H1 (cell line): ENCODE data around the gene SAT2. TPM values are rescaled to one million over a fixed set of nuclear protein-coding genes. Genes with fewer than 3 reads are reported as not detected.

Source experiments
- CTCF ChIA-PET: fragments of 300-600 bp; sonication (Branson Sonifier 250); formaldehyde crosslinking; loops from one replicate; lab custom pipeline; 2021; ENCODE audit not compliant: partially characterized antibody; lab: Charles Lee
- POLR2A ChIA-PET: fragments of 300-600 bp; sonication (Branson Sonifier 250); formaldehyde crosslinking; loops from one replicate; lab custom pipeline; 2021; ENCODE audit warnings: inconsistent platforms; ENCODE audit not compliant: partially characterized antibody; lab: Charles Lee
- DNase-seq, 2 experiments: peaks; one replicate each; pipeline versions ENCODE4 v3.0.0 to v3.0.0-alpha.2; 2010 to 2022; ENCODE audit warnings: low spot score in 2 of 2, low read depth in 1 of 2, mixed read lengths in 1 of 2
- FAIRE-seq: peaks from 2 replicates; lab custom pipeline; 2011; peaks lifted over from hg19 to GRCh38; lab: Jason Lieb, UNC
- H2AFZ ChIP-seq: 2 replicates; pipeline ENCODE4 v1.8.1; 2012; ENCODE audit warnings: low read length, inconsistent platforms
- H2AK5ac ChIP-seq: 2 replicates; pipeline ENCODE4 v1.6.1; 2013; ENCODE audit warnings: low read depth, low read length
- H2BK120ac ChIP-seq: replicated peaks from 2 replicates; pipeline ENCODE3; 2013; ENCODE audit warnings: low read depth, low read length, inconsistent platforms
- H2BK12ac ChIP-seq: 2 replicates; pipeline ENCODE4 v1.6.1; 2013; ENCODE audit warnings: low read depth, low read length
- H2BK15ac ChIP-seq: 2 replicates; pipeline ENCODE4 v1.6.1; 2013; ENCODE audit warnings: low read length
- H2BK20ac ChIP-seq: 2 replicates; pipeline ENCODE4 v1.6.1; 2013; ENCODE audit warnings: low read length
- H2BK5ac ChIP-seq: 2 replicates; pipeline ENCODE4 v1.6.1; 2013; ENCODE audit warnings: low read depth, low read length
- H3K14ac ChIP-seq: 2 replicates; pipeline ENCODE4 v1.6.1; 2013; ENCODE audit warnings: inconsistent platforms; ENCODE audit not compliant: insufficient read length
- H3K18ac ChIP-seq: 2 replicates; pipeline ENCODE4 v1.6.1; 2013; ENCODE audit warnings: low read length; ENCODE audit errors: extremely low read depth
- H3K23ac ChIP-seq: 2 replicates; pipeline ENCODE4 v1.6.1; 2013; ENCODE audit warnings: inconsistent platforms; ENCODE audit not compliant: insufficient read length
- H3K23me2 ChIP-seq: 2 replicates; pipeline ENCODE4 v1.6.1; 2013; ENCODE audit warnings: low read depth, low read length
- H3K27ac ChIP-seq: 2 replicates; pipeline ENCODE4 v1.6.1; 2011; ENCODE audit warnings: low read depth, low read length, inconsistent platforms
- H3K27me3 ChIP-seq, 4 experiments: replicated peaks in 1 of 4; 1 replicate in 1 of 4; 2 replicates in 3 of 4; pipeline versions ENCODE4 v1.6.1 to v1.8.1; 2011 to 2013; ENCODE audit warnings: low read length in 3 of 4, mild to moderate bottlenecking in 3 of 4, inconsistent platforms in 2 of 4, mixed read lengths in 2 of 4, moderate library complexity in 1 of 4; ENCODE audit not compliant: control insufficient read depth in 3 of 4, insufficient read depth in 3 of 4; ENCODE audit errors: extremely low read depth in 1 of 4
- H3K36me3 ChIP-seq, 4 experiments: 2 replicates each; pipeline versions ENCODE4 v1.6.1 to v1.8.1; 2011 to 2013; ENCODE audit warnings: mild to moderate bottlenecking in 4 of 4, low read length in 3 of 4, moderate library complexity in 2 of 4, control low read depth in 1 of 4, inconsistent platforms in 1 of 4; ENCODE audit not compliant: insufficient read depth in 4 of 4, control insufficient read depth in 2 of 4
- H3K4ac ChIP-seq: replicated peaks from 2 replicates; pipeline ENCODE3; 2013; ENCODE audit warnings: low read length, low read depth, mixed read lengths, inconsistent platforms; ENCODE audit not compliant: insufficient read length
- H3K4me1 ChIP-seq, 4 experiments: replicated peaks in 1 of 4; 1 replicate in 1 of 4; 2 replicates in 3 of 4; pipeline versions ENCODE4 v1.6.1 to v1.8.1; 2011 to 2013; ENCODE audit warnings: low read length in 3 of 4, inconsistent platforms in 2 of 4, mixed read lengths in 1 of 4; ENCODE audit not compliant: insufficient read depth in 4 of 4, control insufficient read depth in 3 of 4
- H3K4me2 ChIP-seq, 2 experiments: 2 replicates each; pipeline versions ENCODE4 v1.6.1 to v1.8.1; 2011 to 2013; ENCODE audit warnings: low read depth in 2 of 2, low read length in 2 of 2, control low read depth in 1 of 2, inconsistent platforms in 1 of 2, mild to moderate bottlenecking in 1 of 2; ENCODE audit not compliant: insufficient read depth in 1 of 2
- H3K4me3 ChIP-seq, 4 experiments: fragments of 200-600, 300-600 bp in 1 of 4; sonication (generic), shearing (Covaris generic), sonication (Bioruptor Twin) in 1 of 4; 2 replicates each; pipeline versions ENCODE4 v1.5.1 to v1.8.1; 2011 to 2016; ENCODE audit warnings: low read length in 4 of 4, low read depth in 3 of 4, control low read depth in 2 of 4, inconsistent platforms in 2 of 4, mild to moderate bottlenecking in 2 of 4, mixed read lengths in 1 of 4, moderate library complexity in 1 of 4; ENCODE audit not compliant: insufficient read depth in 2 of 4; ENCODE audit errors: extremely low read depth in 1 of 4
- H3K56ac ChIP-seq: replicated peaks from 2 replicates; pipeline ENCODE3; 2013; ENCODE audit warnings: low read depth, mild to moderate bottlenecking, mixed read lengths, low read length, inconsistent platforms; ENCODE audit not compliant: insufficient read length
- H3K79me1 ChIP-seq: 2 replicates; pipeline ENCODE4 v1.6.1; 2013; ENCODE audit warnings: low read depth, low read length, control low read depth
- H3K79me2 ChIP-seq, 2 experiments: 2 replicates each; pipeline versions ENCODE4 v1.6.1 to v1.8.1; 2012 to 2013; ENCODE audit warnings: low read length in 2 of 2, mild to moderate bottlenecking in 2 of 2, inconsistent platforms in 1 of 2; ENCODE audit not compliant: insufficient read depth in 2 of 2, control insufficient read depth in 1 of 2
- H3K9ac ChIP-seq, 4 experiments: replicated peaks in 1 of 4; 1 replicate in 1 of 4; 2 replicates in 3 of 4; pipeline versions ENCODE4 v1.6.1 to v1.8.1; 2011 to 2013; ENCODE audit warnings: low read depth in 3 of 4, low read length in 3 of 4, control low read depth in 2 of 4, mild to moderate bottlenecking in 2 of 4, moderate library complexity in 2 of 4, inconsistent platforms in 1 of 4; ENCODE audit errors: extremely low read depth in 1 of 4
- H3K9me3 ChIP-seq, 2 experiments: 2 replicates each; pipeline versions ENCODE4 v1.6.1 to v1.8.1; 2012 to 2013; ENCODE audit warnings: mild to moderate bottlenecking in 2 of 2, moderate library complexity in 2 of 2, control low read depth in 1 of 2, inconsistent platforms in 1 of 2, low read depth in 1 of 2, low read length in 1 of 2, mixed read lengths in 1 of 2; ENCODE audit not compliant: insufficient read depth in 2 of 2
- H4K20me1 ChIP-seq, 2 experiments: replicated peaks in 1 of 2; 2 replicates each; pipeline versions ENCODE3 to v1.8.1; 2011 to 2013; ENCODE audit warnings: inconsistent platforms in 2 of 2, low read length in 2 of 2, mild to moderate bottlenecking in 1 of 2; ENCODE audit not compliant: insufficient read depth in 2 of 2, control insufficient read depth in 1 of 2
- H4K5ac ChIP-seq: 2 replicates; pipeline ENCODE4 v1.6.1; 2013; ENCODE audit warnings: low read length, low read depth, mixed read lengths, inconsistent platforms; ENCODE audit not compliant: insufficient read length
- H4K8ac ChIP-seq: 2 replicates; pipeline ENCODE4 v1.8.0; 2013; ENCODE audit warnings: mild to moderate bottlenecking, moderate library complexity, low read length, inconsistent platforms; ENCODE audit not compliant: insufficient read depth; ENCODE audit errors: extremely low read depth
- H4K91ac ChIP-seq: replicated peaks from 2 replicates; pipeline ENCODE3; 2013; ENCODE audit warnings: low read length, mixed read lengths, inconsistent platforms; ENCODE audit not compliant: insufficient read length
- CHD1 ChIP-seq: IDR thresholded peaks from 2 replicates; pipeline ENCODE4 v1.6.1; 2012; ENCODE audit warnings: low read depth, low read length, improper control_type of control experiment
- GABPA ChIP-seq: IDR thresholded peaks from 2 replicates; pipeline ENCODE4 v1.6.1; 2011; ENCODE audit warnings: mild to moderate bottlenecking, low read length, moderate library complexity, borderline replicate concordance; ENCODE audit not compliant: insufficient read depth
- GTF2F1 ChIP-seq: IDR thresholded peaks from 2 replicates; pipeline ENCODE4 v1.6.1; 2012; ENCODE audit warnings: low read depth, low read length, improper control_type of control experiment, borderline replicate concordance
- HDAC6 ChIP-seq: IDR thresholded peaks from one replicate; pipeline ENCODE4 v1.7.1; 2012; ENCODE audit warnings: low read depth, mild to moderate bottlenecking, inconsistent platforms, low read length, moderate library complexity
- KDM5A ChIP-seq: fragments of 200-600 bp; IDR thresholded peaks from 2 replicates; pipeline ENCODE4 v1.7.1; 2012; ENCODE audit warnings: mild to moderate bottlenecking, low read length, inconsistent platforms, mixed read lengths
- MAFK ChIP-seq: IDR thresholded peaks from 2 replicates; pipeline ENCODE4 v1.6.1; 2012; ENCODE audit warnings: low read depth, mild to moderate bottlenecking, improper control_type of control experiment, low read length
- PHF8 ChIP-seq: fragments of 200-600 bp; sonication (generic); conservative IDR thresholded peaks from 2 replicates; pipeline ENCODE4 v1.7.1; 2012; ENCODE audit warnings: low read depth, mild to moderate bottlenecking, inconsistent platforms, low read length, moderate library complexity
- RFX5 ChIP-seq: IDR thresholded peaks from 2 replicates; pipeline ENCODE4 v1.6.1; 2011; ENCODE audit warnings: low read depth, low read length, improper control_type of control experiment, borderline replicate concordance
- SAP30 ChIP-seq: fragments of 300-600 bp; sonication (generic); IDR thresholded peaks from 2 replicates; pipeline ENCODE4 v1.7.1; 2012; ENCODE audit warnings: low read length, moderate library complexity, mild to moderate bottlenecking, inconsistent platforms; ENCODE audit not compliant: insufficient read depth, insufficient replicate concordance
- SP4 ChIP-seq: IDR thresholded peaks from 2 replicates; pipeline ENCODE4 v1.6.1; 2012; ENCODE audit warnings: low read length, inconsistent platforms
- WGBS, 2 experiments: shearing (Covaris generic) in 1 of 2; methylation state at CpG; one replicate each; pipeline versions ENCODE4 v1.1.6 to v1.1.7; 2013 to 2015; ENCODE audit warnings: low lambda C conversion rate in 2 of 2, mixed read lengths in 2 of 2, inconsistent platforms in 1 of 2, low coverage in 1 of 2, missing lambda C conversion rate in 1 of 2; ENCODE audit not compliant: insufficient replicate concordance in 2 of 2, insufficient coverage in 1 of 2, insufficient read length in 1 of 2; ENCODE audit errors: extremely low coverage in 1 of 2, missing lambda C conversion rate in 1 of 2; 5-methylcytosine and 5-hydroxymethylcytosine counted together
- polyA plus RNA-seq, 7 experiments: library from polyadenylated mRNA; depleted of rRNA in 3 of 7; stranded (reverse) in 5 of 7; unstranded in 2 of 7; fragments of >200 nt in 5 of 7; fragments of 200-250 nt in 2 of 7; gene quantifications; 1 replicate in 5 of 7; 2 replicates in 1 of 7; 4 replicates in 1 of 7; pipeline versions ENCODE4 v1.2.1 to v1.2.3, GENCODE V29; 2011 to 2013; ENCODE audit warnings: missing spikeins in 2 of 7, mixed read lengths in 2 of 7
- total RNA-seq: library from RNA; stranded (reverse); fragmentation: NEBNext Ultra II Directional; extraction: Animal tissue kit (Norgen Biotek cat#: 25700); gene quantifications from 2 replicates; pipeline ENCODE4 v1.2.1, GENCODE V29; 2021
- TF ChIP-seq, protein P1 (sequence below): IDR thresholded peaks from 2 replicates; pipeline ENCODE4 v1.6.1; 2012; ENCODE audit warnings: inconsistent platforms
- TF ChIP-seq, protein P2 (sequence below): IDR thresholded peaks from 2 replicates; pipeline ENCODE4 v1.6.1; 2011; ENCODE audit warnings: low read depth, mild to moderate bottlenecking, low read length; ENCODE audit not compliant: insufficient read depth

SAT2 gene
- total and polyA plus RNA-seq, 2 of the 8 experiments (the other 6 are each of a cell fraction or from before 2014, with no cell fraction given): 36.4 to 72.3 TPM

DNA sequence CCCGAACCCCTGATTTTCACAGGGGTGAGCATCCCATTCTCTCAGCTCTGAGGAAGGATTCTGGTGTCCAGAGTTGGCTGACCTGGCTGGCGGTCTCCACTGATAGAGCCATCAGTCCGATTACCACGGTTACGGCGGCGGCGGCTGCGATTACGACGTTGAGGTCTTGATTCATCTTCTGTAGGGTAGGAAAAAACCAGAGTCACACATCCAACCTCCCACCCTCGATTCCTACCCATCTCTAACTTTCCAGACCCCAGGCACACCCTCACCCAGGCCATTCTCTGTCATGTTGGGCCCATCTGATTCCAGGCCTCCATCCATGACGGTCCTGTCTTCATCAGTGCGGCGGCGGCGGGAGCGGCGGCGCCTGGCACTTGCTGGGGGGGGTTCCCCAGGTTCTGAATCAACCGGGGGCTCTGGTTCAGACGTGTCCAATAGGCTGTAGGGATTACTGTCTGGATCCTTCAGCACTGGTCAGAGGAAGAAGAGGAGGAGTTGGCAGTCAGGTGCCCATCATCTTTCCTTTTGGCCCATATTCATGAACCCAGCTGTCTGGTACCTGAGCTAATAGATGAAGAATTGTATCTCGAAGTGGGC, 35.1 kb downstream of the SAT2 start:
- peak overlapping the region; percentile 74; the same call in 1 of the 2 replicates for H4K8ac ChIP-seq
- no peak overlapping the region for H3K9ac ChIP-seq
- H3K23ac ChIP-seq: no peak overlapping the region
- H3K79me2 ChIP-seq: no peaks in the 10 kb centered on the region
- H3K27me3 ChIP-seq: no peaks in the 10 kb centered on the region
- 94% methylated on average over 23 of the region's 23 CpGs; no CpG with 5 or more reads in 1 of the 2 experiments for WGBS, 2 experiments
- H3K27ac ChIP-seq: no peak overlapping the region
- no peak overlapping the region for H3K56ac ChIP-seq
- no peak overlapping the region for H4K91ac ChIP-seq
- H3K4me3 ChIP-seq: no peak overlapping the region
- no peak overlapping the region for H2BK12ac ChIP-seq
- H4K20me1 ChIP-seq: peaks cover 0 to 2% of the 10 kb centered on the region in 2 experiments
- H3K79me1 ChIP-seq: no peaks in the 10 kb centered on the region; the same call in 1 of the 2 replicates
- H3K9me3 ChIP-seq: no peaks in the 10 kb centered on the region
- ChIA-PET CTCF (interaction anchor here (0.6 to 2.4 kb wide), 5 partner anchors 10 to 847 kb away, joined by 3 to 10 read pairs (median 3); partner anchors contain the start of gene CD68), POLR2A (interaction anchor here (1.2 to 28.5 kb wide), 8 partner anchors 8 to 275 kb away, joined by 4 to 1144 read pairs (median 6); partner anchors contain the start of genes CD68, FXR2, MPDU1 and SENP3)
- no peak overlapping the region for H2AFZ ChIP-seq
- H2BK120ac ChIP-seq: no peak overlapping the region
- no peak overlapping the region for H3K18ac ChIP-seq
- H3K23me2 ChIP-seq: peaks cover 15% of the 10 kb centered on the region; the same call in 1 of the 2 replicates
- DNase-seq (no peak), FAIRE-seq (no peak)
- no peak overlapping the region for H3K14ac ChIP-seq
- H3K36me3 ChIP-seq: peaks cover 17 to 58% (median 44%) of the 10 kb centered on the region in 4 experiments
- no peak overlapping the region for H3K4ac ChIP-seq
- H2BK5ac ChIP-seq: no peak overlapping the region
- peaks cover 6 to 21% (median 18%) of the 10 kb centered on the region in 4 experiments for H3K4me1 ChIP-seq
- H4K5ac ChIP-seq: no peak overlapping the region
- H2BK20ac ChIP-seq: no peak overlapping the region
- H3K4me2 ChIP-seq: no peak overlapping the region
- no peak overlapping the region for H2AK5ac ChIP-seq
- TF ChIP-seq RFX5 (no peak), MAFK (no peak), KDM5A (no peak), SP4 (no peak), PHF8 (no peak), GABPA (no peak), CHD1 (no peak), SAP30 (no peak), HDAC6 (no peak), GTF2F1 (no peak)
- TF ChIP-seq, protein P1, sequence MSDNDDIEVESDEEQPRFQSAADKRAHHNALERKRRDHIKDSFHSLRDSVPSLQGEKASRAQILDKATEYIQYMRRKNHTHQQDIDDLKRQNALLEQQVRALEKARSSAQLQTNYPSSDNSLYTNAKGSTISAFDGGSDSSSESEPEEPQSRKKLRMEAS: no peak
- TF ChIP-seq, protein P2, sequence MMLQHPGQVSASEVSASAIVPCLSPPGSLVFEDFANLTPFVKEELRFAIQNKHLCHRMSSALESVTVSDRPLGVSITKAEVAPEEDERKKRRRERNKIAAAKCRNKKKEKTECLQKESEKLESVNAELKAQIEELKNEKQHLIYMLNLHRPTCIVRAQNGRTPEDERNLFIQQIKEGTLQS: no peak
- no peak overlapping the region for H2BK15ac ChIP-seq
